22Rv1 (cell line): Measurements from ENCODE around the gene DGCR6L.
"Not testable (repeated sequence)": the region's sequence is repeated elsewhere in the genome, so short reads cannot be mapped to it uniquely, and the experiment has no call there.

Experiments
- ZFX ChIP-seq: fragments of 450-650 bp; IDR thresholded peaks from 2 replicates; pipeline ENCODE4 v1.6.1; 2017; ENCODE audit warnings: antibody characterized with exemption, borderline replicate concordance
- TF ChIP-seq, protein P1 (sequence below): fragments of 450-650 bp; IDR thresholded peaks from 2 replicates; pipeline ENCODE4 v1.5.1; 2017; ENCODE audit warnings: mild to moderate bottlenecking

GRCh38 chr22:20328569-20328930 is 8.7 kb upstream of the DGCR6L start:
- TF ChIP-seq, protein P1, sequence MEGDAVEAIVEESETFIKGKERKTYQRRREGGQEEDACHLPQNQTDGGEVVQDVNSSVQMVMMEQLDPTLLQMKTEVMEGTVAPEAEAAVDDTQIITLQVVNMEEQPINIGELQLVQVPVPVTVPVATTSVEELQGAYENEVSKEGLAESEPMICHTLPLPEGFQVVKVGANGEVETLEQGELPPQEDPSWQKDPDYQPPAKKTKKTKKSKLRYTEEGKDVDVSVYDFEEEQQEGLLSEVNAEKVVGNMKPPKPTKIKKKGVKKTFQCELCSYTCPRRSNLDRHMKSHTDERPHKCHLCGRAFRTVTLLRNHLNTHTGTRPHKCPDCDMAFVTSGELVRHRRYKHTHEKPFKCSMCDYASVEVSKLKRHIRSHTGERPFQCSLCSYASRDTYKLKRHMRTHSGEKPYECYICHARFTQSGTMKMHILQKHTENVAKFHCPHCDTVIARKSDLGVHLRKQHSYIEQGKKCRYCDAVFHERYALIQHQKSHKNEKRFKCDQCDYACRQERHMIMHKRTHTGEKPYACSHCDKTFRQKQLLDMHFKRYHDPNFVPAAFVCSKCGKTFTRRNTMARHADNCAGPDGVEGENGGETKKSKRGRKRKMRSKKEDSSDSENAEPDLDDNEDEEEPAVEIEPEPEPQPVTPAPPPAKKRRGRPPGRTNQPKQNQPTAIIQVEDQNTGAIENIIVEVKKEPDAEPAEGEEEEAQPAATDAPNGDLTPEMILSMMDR = not testable (repeated sequence)
- not testable (repeated sequence) for TF ChIP-seq ZFX
